Smooth muscle cell (in vitro differentiated cells): Measurements from ENCODE around the gene MAGI3. TPM values are rescaled to one million over a fixed set of nuclear protein-coding genes. Genes with fewer than 3 reads are reported as not detected.

Source experiments
- DNase-seq: peaks from one replicate; lab custom pipeline; 2025; ENCODE audit not compliant: unreplicated experiment; lab: John Stamatoyannopoulos, UW
- H2AFZ ChIP-seq: fragments of 200-600 bp; sonication (generic); 2 replicates; pipeline ENCODE4 v1.6.0; 2016; ENCODE audit warnings: antibody characterized with exemption, low read depth, mild to moderate bottlenecking
- H3F3A ChIP-seq: fragments of 200-600 bp; sonication (generic); 2 replicates; pipeline ENCODE4 v1.6.0; 2017; ENCODE audit warnings: antibody characterized with exemption, low read depth
- H3K27ac ChIP-seq: fragments of 200-600 bp; sonication (generic); 2 replicates; pipeline ENCODE4 v1.5.1; 2016; ENCODE audit warnings: low read depth, mild to moderate bottlenecking
- H3K27me3 ChIP-seq: fragments of 200-600 bp; sonication (generic); 2 replicates; pipeline ENCODE4 v1.6.1; 2016; ENCODE audit warnings: low read depth, mild to moderate bottlenecking
- H3K36me3 ChIP-seq: fragments of 200-600 bp; sonication (generic); 2 replicates; pipeline ENCODE4 v1.5.1; 2016; ENCODE audit warnings: low read depth
- H3K4me1 ChIP-seq: fragments of 200-600 bp; sonication (generic); 2 replicates; pipeline ENCODE4 v1.5.1; 2016; ENCODE audit warnings: low read depth
- H3K4me2 ChIP-seq: fragments of 200-600 bp; sonication (generic); 2 replicates; pipeline ENCODE4 v1.6.0; 2016; ENCODE audit warnings: mild to moderate bottlenecking
- H3K4me3 ChIP-seq: fragments of 200-600 bp; sonication (generic); 2 replicates; pipeline ENCODE4 v1.5.1; 2016; ENCODE audit warnings: mild to moderate bottlenecking
- H3K79me2 ChIP-seq: fragments of 200-600 bp; sonication (generic); 2 replicates; pipeline ENCODE4 v1.6.0; 2016; ENCODE audit warnings: low read depth, mild to moderate bottlenecking
- H3K9ac ChIP-seq: fragments of 200-600 bp; sonication (generic); 2 replicates; pipeline ENCODE4 v1.6.0; 2016; ENCODE audit warnings: low read depth
- H3K9me3 ChIP-seq: fragments of 200-600 bp; sonication (generic); replicated peaks from 2 replicates; pipeline ENCODE4 v1.5.1; 2016; ENCODE audit warnings: low read depth
- H4K20me1 ChIP-seq: fragments of 200-600 bp; sonication (generic); 2 replicates; pipeline ENCODE4 v1.6.0; 2016; ENCODE audit warnings: low read depth
- CTCF ChIP-seq: fragments of 200-600 bp; sonication (generic); IDR thresholded peaks from 2 replicates; pipeline ENCODE4 v1.5.1; 2017; ENCODE audit warnings: borderline replicate concordance, mild to moderate bottlenecking, antibody characterized with exemption; ENCODE audit not compliant: insufficient read depth, poor library complexity, severe bottlenecking
- WGBS: methylation state at CpG from one replicate; pipeline ENCODE4 v1.1.7; 2016; ENCODE audit warnings: low lambda C conversion rate; 5-methylcytosine and 5-hydroxymethylcytosine counted together
- polyA plus RNA-seq: library from polyadenylated mRNA; unstranded; fragments of >200 nt; fragmentation: Nextera tagmentation; extraction: Ambion mirVana; gene quantifications from 2 replicates; pipeline ENCODE4 v1.2.1, GENCODE V29; 2016
- total RNA-seq: library from RNA; depleted of rRNA; stranded (reverse); fragments of >200 nt; gene quantifications from 2 replicates; pipeline ENCODE4 v1.2.3, GENCODE V29; 2014

Gene MAGI3
- total and polyA plus RNA-seq, 2 experiments from 2014 or later, result 10.9 to 19.1 TPM

GRCh38 chr1:113488576-113489177 is 98.4 kb downstream of the MAGI3 start:
- DNase-seq, result no peak
- peaks cover 33% of the 10 kb centered on the region for H3K79me2 ChIP-seq
- H3K4me3 ChIP-seq, result no peak overlapping the region
- no peaks in the 10 kb centered on the region for H4K20me1 ChIP-seq
- H3K27me3 ChIP-seq, result no peaks in the 10 kb centered on the region
- peaks cover 16% of the 10 kb centered on the region for H3K9me3 ChIP-seq
- TF ChIP-seq CTCF, result no peak
- peaks cover 2% of the 10 kb centered on the region for H3F3A ChIP-seq
- no peak overlapping the region for H3K9ac ChIP-seq
- no peak overlapping the region for H3K27ac ChIP-seq
- H3K4me2 ChIP-seq, result no peak overlapping the region
- WGBS, result 86% methylated on average over 4 of the region's 4 CpGs
- no peaks in the 10 kb centered on the region for H3K4me1 ChIP-seq
- H3K36me3 ChIP-seq, result peaks cover 4% of the 10 kb centered on the region
- H2AFZ ChIP-seq, result no peak overlapping the region

DNA sequence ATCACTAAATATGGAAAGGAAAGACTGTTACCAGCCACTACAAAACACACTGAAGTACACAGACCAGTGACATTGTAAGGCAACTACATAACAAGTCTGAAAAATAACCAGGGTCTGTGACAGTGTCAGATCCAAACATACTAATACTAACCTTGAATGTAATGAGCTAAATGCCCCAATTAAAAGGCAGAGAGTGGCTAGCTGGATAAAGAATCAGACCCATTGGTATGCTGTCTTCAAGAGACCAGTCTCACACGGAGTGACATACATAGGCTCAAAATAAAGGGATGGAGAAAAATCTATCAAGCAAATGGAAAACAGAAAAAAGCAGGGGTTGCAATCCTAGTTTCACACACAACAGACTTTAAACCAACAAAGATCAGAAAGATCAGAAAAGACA is 100.1 kb downstream of the MAGI3 start:
- no peak for TF ChIP-seq CTCF
- DNase-seq, result no peak
- Histone ChIP-seq H3F3A (peaks cover 10% of the 10 kb centered on the region), H3K9me3 (peaks cover 14% of the 10 kb centered on the region), H3K27me3 (no peaks in the 10 kb centered on the region), H2AFZ (no peak overlapping the region), H3K4me1 (no peaks in the 10 kb centered on the region), H3K4me2 (no peak overlapping the region), H3K9ac (no peak overlapping the region), H3K4me3 (no peak overlapping the region), H3K27ac (no peak overlapping the region), H3K36me3 (peaks cover 4% of the 10 kb centered on the region), H3K79me2 (peaks cover 25% of the 10 kb centered on the region), H4K20me1 (no peaks in the 10 kb centered on the region)
- 88% methylated on average over 1 of the region's 1 CpG for WGBS

DNA sequence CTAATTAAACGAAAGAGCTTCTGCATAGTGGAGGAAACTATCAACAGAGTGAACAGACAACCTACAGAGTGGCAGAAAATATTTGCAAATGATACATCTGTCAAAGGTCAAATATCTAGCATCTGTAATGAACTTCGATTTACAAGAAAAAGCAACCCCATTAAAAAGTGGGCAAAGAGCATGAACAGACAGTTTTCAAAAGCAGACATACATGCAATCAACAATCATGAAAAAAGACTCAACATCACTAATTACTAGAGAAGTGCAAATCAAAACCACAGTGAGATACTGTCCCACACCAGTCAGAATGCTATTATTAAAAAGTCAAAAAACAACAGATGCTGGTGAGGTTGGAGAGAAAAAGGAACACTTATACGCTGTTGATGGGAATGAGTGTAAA is 103.2 kb downstream of the MAGI3 start:
- Histone ChIP-seq H3K4me3 (no peak overlapping the region), H3K4me2 (no peak overlapping the region), H3K27ac (no peak overlapping the region), H3K27me3 (no peaks in the 10 kb centered on the region), H3F3A (peaks cover 10% of the 10 kb centered on the region), H3K4me1 (no peaks in the 10 kb centered on the region), H3K36me3 (peaks cover 4% of the 10 kb centered on the region), H3K9me3 (peaks cover 6% of the 10 kb centered on the region), H4K20me1 (no peaks in the 10 kb centered on the region), H3K79me2 (peaks cover 3% of the 10 kb centered on the region), H2AFZ (no peak overlapping the region), H3K9ac (no peak overlapping the region)
- WGBS, result 98% methylated on average over 3 of the region's 3 CpGs
- DNase-seq, result no peak
- TF ChIP-seq CTCF, result no peak

DNA sequence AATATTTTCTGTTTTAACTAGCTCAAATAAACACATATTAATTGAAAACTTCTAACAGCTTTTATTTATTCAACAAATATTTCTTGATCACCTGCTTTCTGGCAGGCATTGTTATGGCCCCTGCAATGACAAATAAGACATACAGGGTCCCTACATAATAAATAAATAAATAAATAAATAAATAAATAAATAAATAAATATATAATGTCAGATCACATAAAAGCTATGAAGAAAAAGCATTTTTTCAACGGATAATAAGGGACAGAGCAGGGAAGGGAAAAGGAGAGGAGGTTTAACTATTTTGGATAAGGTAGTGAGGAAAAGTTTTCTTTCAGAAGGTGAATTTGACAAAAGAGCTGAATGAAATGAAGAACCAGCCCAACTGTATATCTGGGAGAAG is 115.0 kb downstream of the MAGI3 start:
- Histone ChIP-seq H3K4me2 (no peak overlapping the region), H4K20me1 (peaks cover 12% of the 10 kb centered on the region), H3K4me1 (no peaks in the 10 kb centered on the region), H2AFZ (no peak overlapping the region), H3K36me3 (no peaks in the 10 kb centered on the region), H3K79me2 (peaks cover 37% of the 10 kb centered on the region), H3K9me3 (no peaks in the 10 kb centered on the region), H3K27me3 (no peaks in the 10 kb centered on the region), H3K4me3 (no peak overlapping the region), H3K9ac (no peak overlapping the region), H3K27ac (no peak overlapping the region), H3F3A (no peaks in the 10 kb centered on the region)
- DNase-seq, result no peak
- no peak for TF ChIP-seq CTCF
- WGBS, result 88% methylated on average over 1 of the region's 1 CpG
